Measurements from ENCODE around the gene FGA. TPM values are rescaled to one million over a fixed set of nuclear protein-coding genes. Genes with fewer than 3 reads are reported as not detected.

FGA gene
- total RNA-seq, 1 experiment from 2014 or later: not detected

GRCh38 chr4:154579927-154580326 is 10.6 kb downstream of the FGA start:
- DNase-seq (ENCODE audit: low read depth): no peak

GRCh38 chr4:154578919-154579318 is 11.6 kb downstream of the FGA start:
- no peak for DNase-seq (ENCODE audit: low read depth)

- no peak for DNase-seq (ENCODE audit: low read depth)
These were observed 13.2 kb downstream of the FGA start for GRCh38 chr4:154577324-154577723.

GRCh38 chr4:154574311-154574710 is 16.2 kb downstream of the FGA start:
- DNase-seq (ENCODE audit: low read depth): peak; percentile 13

- no peak for DNase-seq (ENCODE audit: low read depth)
These were observed 17.2 kb downstream of the FGA start for GRCh38 chr4:154573190-154573870.

GRCh38 chr4:154569584-154569983 is 21.0 kb downstream of the FGA start:
- DNase-seq (ENCODE audit: low read depth): no peak

GRCh38 chr4:154569028-154569427 is 21.5 kb downstream of the FGA start:
- DNase-seq (ENCODE audit: low read depth): no peak

GRCh38 chr4:154566639-154567204 is 23.8 kb downstream of the FGA start:
- peak; percentile 16 for DNase-seq (ENCODE audit: low read depth)

GRCh38 chr4:154565704-154566103 is 24.8 kb downstream of the FGA start:
- DNase-seq (ENCODE audit: low read depth): no peak

- no peak for DNase-seq (ENCODE audit: low read depth)
These were observed 26.2 kb downstream of the FGA start for GRCh38 chr4:154564311-154564710.

- no peak for DNase-seq (ENCODE audit: low read depth)
These were observed 27.8 kb downstream of the FGA start, which contains the start of gene FGB for GRCh38 chr4:154562697-154563254. Gene FGB, plus strand, starts transcription at chr4:154563011. Its CDS starts 8 bp downstream, at chr4:154563019.

GRCh38 chr4:154560824-154561231 is 29.7 kb downstream of the FGA start:
- peak; percentile 47 for DNase-seq (ENCODE audit: low read depth)

GRCh38 chr4:154560419-154560801 is 30.1 kb downstream of the FGA start:
- no peak for DNase-seq (ENCODE audit: low read depth)

GRCh38 chr4:154559494-154560418 is 30.8 kb downstream of the FGA start:
- peak; percentile 66 for DNase-seq (ENCODE audit: low read depth)

- DNase-seq (ENCODE audit: low read depth): no peak
These were observed 31.4 kb downstream of the FGA start for GRCh38 chr4:154559141-154559493.

- peak; percentile 72 for DNase-seq (ENCODE audit: low read depth)
These were observed 38.5 kb downstream of the FGA start for GRCh38 chr4:154551872-154552686.

- DNase-seq (ENCODE audit: low read depth): peak; percentile 93
These were observed 40.4 kb downstream of the FGA start, which contains the start of gene PLRG1 for GRCh38 chr4:154549894-154550790. Gene PLRG1, minus strand, starts transcription at chr4:154550400. Its CDS starts 92 bp downstream, at chr4:154550308.

- no peak for DNase-seq (ENCODE audit: low read depth)
These were observed 44.9 kb downstream of the FGA start for GRCh38 chr4:154545689-154546088.

- no peak for DNase-seq (ENCODE audit: low read depth)
These were observed 48.2 kb downstream of the FGA start for GRCh38 chr4:154542271-154542879.
